ENCODE data around the gene SLC35F5. TPM values are rescaled to one million over a fixed set of nuclear protein-coding genes. Genes with fewer than 3 reads are reported as not detected.

Gene SLC35F5
- total and polyA plus RNA-seq, 10 of the 15 experiments (the other 5 are each of a cell fraction or from before 2014, with no cell fraction given), result 1.8 to 31.3 (median 16.5) TPM

GRCh38 chr2:113754160-113754559 is 2.3 kb downstream of the SLC35F5 start:
- Histone ChIP-seq H3K9me3 (replicated peaks; ENCODE audit: control insufficient read depth, insufficient read depth, low read length) (no peaks in the 10 kb centered on the region), H3K9ac (ENCODE audit: control insufficient read depth, insufficient read depth, low read length) (no peak overlapping the region), H2AFZ (ENCODE audit: control insufficient read depth, low read depth, low read length) (no peak overlapping the region), H4K20me1 (ENCODE audit: control insufficient read depth, insufficient read depth) (no peaks in the 10 kb centered on the region), H3K27me3 (replicated peaks in 1 of 2; ENCODE audit: control insufficient read depth in 2 of 2, insufficient read depth in 2 of 2, low read length in 1 of 2) (no peaks in the 10 kb centered on the region), H3K36me3 (ENCODE audit: control insufficient read depth in 2 of 2, insufficient read depth in 2 of 2, low read length in 1 of 2) (no peaks in the 10 kb centered on the region; a peak in 1 of 4 replicates), H3K4me3 (peak overlapping the region; percentile 97; the same call in 1 of the 2 replicates), H3K79me2 (ENCODE audit: control insufficient read depth, insufficient read depth, low read length) (peaks cover 23% of the 10 kb centered on the region), H3K4me1 (ENCODE audit: control insufficient read depth, insufficient read depth, low read length) (no peaks in the 10 kb centered on the region), H3K27ac (ENCODE audit: control insufficient read depth, insufficient read depth) (no peak overlapping the region), H3K4me2 (ENCODE audit: control insufficient read depth, insufficient read depth) (0 out of 2 replicates have a peak overlapping the region, but pooled peaks have one; percentile 34)
- no TSS peak for BruUV-seq (replicated peaks)
- FAIRE-seq (no peak), DNase-seq (ENCODE audit: low read depth, low spot score) (no peak), ATAC-seq (no peak)
- 92% methylated on average over 7 of the region's 8 CpGs for WGBS (ENCODE audit: insufficient coverage, insufficient replicate concordance, low lambda C conversion rate, missing lambda C conversion rate)
- ChIA-PET CTCF (interaction anchor here (1.0 kb wide), 1 partner anchor 54 kb away, joined by 5 read pairs; no protein-coding TSS in a partner anchor), POLR2A (interaction anchor here (0.6 to 0.7 kb wide), 2 partner anchors 241 to 351 kb away, joined by 3 to 5 read pairs; no protein-coding TSS in a partner anchor), SMC1A (ENCODE audit: uncharacterized antibody, unreplicated experiment) (interaction anchor here (0.8 to 1.1 kb wide), 3 partner anchors 12 to 139 kb away, joined by 3 to 5 read pairs (median 3); no protein-coding TSS in a partner anchor), RAD21 (ENCODE audit: unreplicated experiment) (interaction anchor here (1.0 to 1.4 kb wide), 5 partner anchors 20 to 142 kb away, joined by 3 to 4 read pairs (median 3); no protein-coding TSS in a partner anchor)
- intact Hi-C loops (cut with micrococcal nuclease; ENCODE audit: unreplicated experiment) (loop anchor here (10.0 kb wide), 1 partner anchor 221 kb away; no protein-coding TSS in a partner anchor), in situ Hi-C loops (cut with MboI) (no loop called here)
- no peak for TF ChIP-seq DPF2 (IDR thresholded peaks at IDR 0.05)
- TF ChIP-seq BCLAF1 (IDR thresholded peaks at IDR 0.05), result no peak
- TF ChIP-seq KDM1A (IDR thresholded peaks at IDR 0.05; ENCODE audit: borderline replicate concordance), result no peak
- TF ChIP-seq TCF12 (IDR thresholded peaks at IDR 0.05; ENCODE audit: low read depth, low read length), result no peak
- no peak for TF ChIP-seq CBX5 (IDR thresholded peaks at IDR 0.05; ENCODE audit: low read depth)
- TF ChIP-seq BRCA1 (IDR thresholded peaks at IDR 0.05; ENCODE audit: low read depth, low read length), result no peak
- TF ChIP-seq RBBP5 (conservative IDR thresholded peaks at IDR 0.05), result no peak

Measured in GM12878 (cell line).